GM12878 (cell line): ENCODE data around the gene ANAPC10.

ENCODE experiments used
- POLR2A ChIP-seq: IDR thresholded peaks from 2 replicates; pipeline ENCODE4 v1.6.1; 2011; ENCODE audit warnings: low read depth, mild to moderate bottlenecking, low read length
- RBBP5 ChIP-seq: fragments of 200-600 bp; sonication (generic); conservative IDR thresholded peaks from 2 replicates; pipeline ENCODE4 v1.6.1; 2016

DNA sequence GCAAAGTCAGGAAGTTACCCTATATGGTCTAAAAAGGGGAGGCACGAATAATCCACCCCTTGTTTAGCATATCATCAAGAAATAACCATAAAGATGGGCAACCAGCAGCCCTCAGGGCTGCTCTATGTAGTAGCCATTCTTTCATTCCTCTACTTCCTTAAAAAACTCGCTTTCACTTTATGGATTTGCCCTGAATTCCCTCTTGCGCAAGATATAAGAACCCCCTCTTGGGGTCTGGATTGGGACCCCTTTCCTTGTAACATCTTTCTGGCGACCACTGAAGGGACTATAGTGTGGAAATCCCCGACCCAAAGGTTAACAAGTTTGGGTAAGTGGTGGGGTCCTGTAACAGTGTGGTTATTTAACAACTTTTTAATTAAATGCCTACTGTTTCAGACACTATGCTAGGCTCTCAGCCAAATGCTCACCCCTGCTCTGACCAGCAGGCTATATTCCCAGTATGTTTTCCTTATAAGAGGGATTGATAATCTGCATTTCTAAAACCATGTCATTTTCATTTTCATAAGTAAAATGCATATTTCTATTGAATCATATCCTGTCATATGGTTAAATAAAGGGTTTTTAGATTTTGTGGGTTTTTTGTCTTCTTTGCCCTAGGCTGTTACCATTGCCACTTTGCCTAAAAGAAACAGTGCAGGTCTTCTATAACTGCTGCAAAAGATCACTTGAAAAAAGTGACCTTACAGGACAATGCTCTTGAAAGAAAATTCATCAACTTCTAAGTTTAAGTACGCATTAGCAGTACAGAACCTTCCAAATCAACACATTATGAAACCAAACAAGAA is 41.5 kb downstream of the ANAPC10 start:
- TF ChIP-seq POLR2A = no peak
- no peak for TF ChIP-seq RBBP5
